Activated CD8-positive, alpha-beta T cell treated with anti-CD3 and anti-CD28 coated beads, Interleukin-2, amount 10 ng/mL, durations not matched to agents 7 days and 5 days (primary cell): Measurements from ENCODE around the gene LILRB5. TPM values are rescaled to one million over a fixed set of nuclear protein-coding genes. Genes with fewer than 3 reads are reported as not detected.
A peak's percentile ranks its signal among the peaks of the same experiment; 100 is the strongest.
"Not testable (repeated sequence)": the region's sequence is repeated elsewhere in the genome, so short reads cannot be mapped to it uniquely, and the experiment has no call there.

ENCODE experiments used
- ATAC-seq: fragments of 150-1000 bp; cut with Tn5 transposase; one replicate; pipeline ENCODE4 v1.10.0; 2021; ENCODE audit warnings: moderate library complexity
- CTCF ChIA-PET: fragments of 350-600 bp; sonication (Branson Sonifier 250); formaldehyde crosslinking; loops from one replicate; lab custom pipeline; 2021; ENCODE audit warnings: antibody characterized with exemption; lab: Charles Lee
- POLR2A ChIA-PET: fragments of 350-600 bp; sonication (Branson Sonifier 250); formaldehyde crosslinking; loops from one replicate; lab custom pipeline; 2021; ENCODE audit warnings: antibody characterized with exemption; lab: Charles Lee
- DNase-seq: peaks from one replicate; pipeline ENCODE4 v3.0.0-alpha.2; 2020
- H3K27ac Mint-ChIP-seq: one replicate; pipeline ENCODE4 v1.8.0; 2021; ENCODE audit warnings: mild to moderate bottlenecking, mixed read lengths
- H3K27me3 Mint-ChIP-seq: one replicate; pipeline ENCODE4 v1.8.0; 2021; ENCODE audit warnings: low read depth, mixed read lengths
- H3K36me3 Mint-ChIP-seq: one replicate; pipeline ENCODE4 v1.8.0; 2021; ENCODE audit warnings: low read depth, mixed read lengths
- H3K4me1 Mint-ChIP-seq: one replicate; pipeline ENCODE4 v1.8.0; 2021; ENCODE audit warnings: low read depth, mixed read lengths
- H3K4me3 Mint-ChIP-seq: one replicate; pipeline ENCODE4 v1.8.0; 2021; ENCODE audit warnings: mild to moderate bottlenecking, mixed read lengths
- H3K9me3 Mint-ChIP-seq: one replicate; pipeline ENCODE4 v1.8.0; 2022; ENCODE audit warnings: mixed read lengths; ENCODE audit not compliant: insufficient read depth
- total RNA-seq, 2 experiments: library from RNA; stranded (reverse); gene quantifications; one replicate each; pipeline ENCODE4 v1.2.3, GENCODE V29; 2021

The LILRB5 gene
- total RNA-seq, 2 experiments from 2014 or later = not detected

- ATAC-seq (no peak), DNase-seq (no peak)
- ChIA-PET CTCF (interaction anchor here (0.6 kb wide), 1 partner anchor 8 kb away, joined by 3 read pairs; no protein-coding TSS in a partner anchor), POLR2A (no interaction called here)
- no peak overlapping the region for H3K4me3 Mint-ChIP-seq
- no peaks in the 10 kb centered on the region for H3K36me3 Mint-ChIP-seq
- no peaks in the 10 kb centered on the region for H3K4me1 Mint-ChIP-seq
- no peak overlapping the region for H3K27ac Mint-ChIP-seq
- peaks cover 20% of the 10 kb centered on the region for H3K27me3 Mint-ChIP-seq
- no peaks in the 10 kb centered on the region for H3K9me3 Mint-ChIP-seq
These were observed 16.7 kb upstream of the LILRB5 start for GRCh38 chr19:54273821-54274220.

GRCh38 chr19:54272181-54272580, 15.1 kb upstream of the LILRB5 start:
- CTCF ChIA-PET, POLR2A ChIA-PET: not testable (repeated sequence)

GRCh38 chr19:54271587-54271986, 14.5 kb upstream of the LILRB5 start:
- CTCF ChIA-PET, H3K4me1 Mint-ChIP-seq, H3K36me3 Mint-ChIP-seq, POLR2A ChIA-PET, H3K9me3 Mint-ChIP-seq, DNase-seq, ATAC-seq, H3K27ac Mint-ChIP-seq, H3K4me3 Mint-ChIP-seq: not testable (repeated sequence)
- peaks cover 28% of the 10 kb centered on the region for H3K27me3 Mint-ChIP-seq

More at GRCh38 chr19:54272181-54272580, 15.1 kb upstream of the LILRB5 start:
- not testable (repeated sequence) for ATAC-seq, DNase-seq, H3K36me3 Mint-ChIP-seq, H3K4me3 Mint-ChIP-seq, H3K27ac Mint-ChIP-seq, H3K4me1 Mint-ChIP-seq, H3K9me3 Mint-ChIP-seq
- peaks cover 28% of the 10 kb centered on the region for H3K27me3 Mint-ChIP-seq

- DNase-seq (no peak), ATAC-seq (no peak)
- no peak overlapping the region for H3K4me3 Mint-ChIP-seq
- peaks cover 28% of the 10 kb centered on the region for H3K27me3 Mint-ChIP-seq
- no peaks in the 10 kb centered on the region for H3K4me1 Mint-ChIP-seq
- ChIA-PET POLR2A (no interaction called here), CTCF (no interaction called here)
- no peaks in the 10 kb centered on the region for H3K36me3 Mint-ChIP-seq
- no peak overlapping the region for H3K27ac Mint-ChIP-seq
- H3K9me3 Mint-ChIP-seq = no peaks in the 10 kb centered on the region
These were observed 14.0 kb upstream of the LILRB5 start for GRCh38 chr19:54271106-54271505.

GRCh38 chr19:54268936-54269335, 11.9 kb upstream of the LILRB5 start:
- DNase-seq = no peak
- ChIA-PET CTCF (interaction anchor here (1.0 kb wide), 1 partner anchor 122 kb away, joined by 3 read pairs; no protein-coding TSS in a partner anchor), POLR2A (no interaction called here)
- no peak overlapping the region for H3K27ac Mint-ChIP-seq
- no peaks in the 10 kb centered on the region for H3K9me3 Mint-ChIP-seq
- no peaks in the 10 kb centered on the region for H3K4me1 Mint-ChIP-seq
- peaks cover 32% of the 10 kb centered on the region for H3K27me3 Mint-ChIP-seq
- no peak overlapping the region for H3K4me3 Mint-ChIP-seq
- ATAC-seq = no peak
- H3K36me3 Mint-ChIP-seq = no peaks in the 10 kb centered on the region

- Mint-ChIP-seq H3K4me1 (no peaks in the 10 kb centered on the region), H3K4me3 (no peak overlapping the region), H3K9me3 (no peaks in the 10 kb centered on the region), H3K36me3 (no peaks in the 10 kb centered on the region), H3K27me3 (peaks cover 21% of the 10 kb centered on the region), H3K27ac (no peak overlapping the region)
- DNase-seq = peak; percentile 84
- peak; percentile 85 for ATAC-seq
- ChIA-PET CTCF (interaction anchor here (0.5 to 2.7 kb wide), 36 partner anchors 8 to 242 kb away, joined by 3 to 30 read pairs (median 4); partner anchors contain the start of genes CNOT3, LENG1, LENG8 and LILRB5), POLR2A (no interaction called here)
These were observed 9.1 kb upstream of the LILRB5 start for GRCh38 chr19:54266133-54266532.

- H3K9me3 Mint-ChIP-seq = no peaks in the 10 kb centered on the region
- DNase-seq (no peak), ATAC-seq (no peak)
- CTCF ChIA-PET = no interaction called here
- POLR2A ChIA-PET = no interaction called here
- H3K36me3 Mint-ChIP-seq = no peaks in the 10 kb centered on the region
- H3K27me3 Mint-ChIP-seq = peaks cover 12% of the 10 kb centered on the region
- no peak overlapping the region for H3K4me3 Mint-ChIP-seq
- H3K27ac Mint-ChIP-seq = no peak overlapping the region
- no peaks in the 10 kb centered on the region for H3K4me1 Mint-ChIP-seq
These were observed 5.4 kb upstream of the LILRB5 start for GRCh38 chr19:54262470-54262869.

GRCh38 chr19:54262066-54262465, 5.0 kb upstream of the LILRB5 start:
- ChIA-PET POLR2A (no interaction called here), CTCF (no interaction called here)
- Mint-ChIP-seq H3K4me3 (no peak overlapping the region), H3K27ac (no peak overlapping the region), H3K36me3 (no peaks in the 10 kb centered on the region), H3K27me3 (peaks cover 12% of the 10 kb centered on the region), H3K4me1 (no peaks in the 10 kb centered on the region), H3K9me3 (no peaks in the 10 kb centered on the region)
- DNase-seq (no peak), ATAC-seq (no peak)

- Mint-ChIP-seq H3K27me3 (peaks cover 6% of the 10 kb centered on the region), H3K4me3 (no peak overlapping the region), H3K36me3 (no peaks in the 10 kb centered on the region), H3K27ac (no peak overlapping the region), H3K9me3 (no peaks in the 10 kb centered on the region), H3K4me1 (no peaks in the 10 kb centered on the region)
- POLR2A ChIA-PET = no interaction called here
- CTCF ChIA-PET = interaction anchor here (1.9 kb wide), 1 partner anchor 10 kb away, joined by 8 read pairs; no protein-coding TSS in a partner anchor
- ATAC-seq = no peak
- no peak for DNase-seq
These were observed 590 bp downstream of the LILRB5 start for GRCh38 chr19:54256250-54257115.

GRCh38 chr19:54255105-54255775, 1.8 kb downstream of the LILRB5 start:
- no peak for DNase-seq
- H3K27ac Mint-ChIP-seq = no peak overlapping the region
- ChIA-PET CTCF (no interaction called here), POLR2A (no interaction called here)
- H3K9me3 Mint-ChIP-seq = no peaks in the 10 kb centered on the region
- H3K36me3 Mint-ChIP-seq = no peaks in the 10 kb centered on the region
- ATAC-seq = no peak
- H3K4me3 Mint-ChIP-seq = no peak overlapping the region
- peaks cover 4% of the 10 kb centered on the region for H3K27me3 Mint-ChIP-seq
- H3K4me1 Mint-ChIP-seq = no peaks in the 10 kb centered on the region

GRCh38 chr19:54254195-54254906, 2.7 kb downstream of the LILRB5 start:
- Mint-ChIP-seq H3K4me1 (peaks cover 2% of the 10 kb centered on the region), H3K36me3 (no peaks in the 10 kb centered on the region), H3K9me3 (no peaks in the 10 kb centered on the region), H3K4me3 (no peak overlapping the region), H3K27ac (no peak overlapping the region), H3K27me3 (peaks cover 9% of the 10 kb centered on the region)
- DNase-seq = no peak
- CTCF ChIA-PET = interaction anchor here (1.1 kb wide), 1 partner anchor 12 kb away, joined by 3 read pairs; no protein-coding TSS in a partner anchor
- POLR2A ChIA-PET = interaction anchor here (0.6 kb wide), 1 partner anchor 184 kb away, joined by 4 read pairs; no protein-coding TSS in a partner anchor
- ATAC-seq = no peak
